Astrocyte (in vitro differentiated cells and primary cell): ENCODE data around the gene STK24. TPM values are rescaled to one million over a fixed set of nuclear protein-coding genes. Genes with fewer than 3 reads are reported as not detected.
A peak's percentile ranks its signal among the peaks of the same experiment; 100 is the strongest.

Experiments
- DNase-seq: peaks from one replicate; pipeline ENCODE4 v3.0.0-alpha.2; 2010; ENCODE audit warnings: low read depth
- FAIRE-seq: peaks from 2 replicates; lab custom pipeline; 2011; peaks lifted over from hg19 to GRCh38; lab: Jason Lieb, UNC
- H2AFZ ChIP-seq: 2 replicates; pipeline ENCODE4 v1.6.0; 2012; ENCODE audit warnings: low read depth, low read length, inconsistent platforms
- H3K27ac ChIP-seq: 2 replicates; pipeline ENCODE4 v1.5.1; 2011; ENCODE audit warnings: low read depth, low read length, inconsistent platforms
- H3K27me3 ChIP-seq: 2 replicates; pipeline ENCODE4 v1.6.0; 2011; ENCODE audit warnings: low read length, inconsistent platforms; ENCODE audit not compliant: insufficient read depth
- H3K36me3 ChIP-seq: 2 replicates; pipeline ENCODE4 v1.5.1; 2011; ENCODE audit warnings: low read length, inconsistent platforms; ENCODE audit not compliant: insufficient read depth
- H3K4me1 ChIP-seq: 2 replicates; pipeline ENCODE4 v1.5.1; 2011; ENCODE audit warnings: low read length, inconsistent platforms; ENCODE audit not compliant: insufficient read depth
- H3K4me2 ChIP-seq: 2 replicates; pipeline ENCODE4 v1.6.0; 2012; ENCODE audit warnings: low read length, inconsistent platforms
- H3K4me3 ChIP-seq: 2 replicates; pipeline ENCODE4 v1.5.1; 2011; ENCODE audit warnings: low read depth, mild to moderate bottlenecking, low read length, inconsistent platforms; ENCODE audit not compliant: insufficient read depth
- H3K79me2 ChIP-seq: 2 replicates; pipeline ENCODE4 v1.6.0; 2012; ENCODE audit warnings: mild to moderate bottlenecking, low read length, inconsistent platforms; ENCODE audit not compliant: insufficient read depth
- H3K9ac ChIP-seq: 2 replicates; pipeline ENCODE4 v1.6.0; 2012; ENCODE audit warnings: mild to moderate bottlenecking, low read length, inconsistent platforms
- H3K9me3 ChIP-seq: 2 replicates; pipeline ENCODE4 v1.5.1; 2012; ENCODE audit warnings: low read depth, mild to moderate bottlenecking, low read length, inconsistent platforms; ENCODE audit not compliant: insufficient read depth
- H4K20me1 ChIP-seq: 2 replicates; pipeline ENCODE4 v1.6.0; 2012; ENCODE audit warnings: low read length, inconsistent platforms; ENCODE audit not compliant: insufficient read depth
- H3K27ac Mint-ChIP-seq: one replicate; pipeline ENCODE4 v1.8.0; 2021; ENCODE audit warnings: mild to moderate bottlenecking, mixed read lengths; ENCODE audit not compliant: unreplicated experiment
- H3K27me3 Mint-ChIP-seq: one replicate; pipeline ENCODE4 v1.8.0; 2021; ENCODE audit warnings: low read depth, mixed read lengths; ENCODE audit not compliant: unreplicated experiment
- H3K36me3 Mint-ChIP-seq: one replicate; pipeline ENCODE4 v1.8.0; 2021; ENCODE audit warnings: low read depth, mixed read lengths; ENCODE audit not compliant: unreplicated experiment
- H3K4me1 Mint-ChIP-seq: one replicate; pipeline ENCODE4 v1.8.0; 2021; ENCODE audit warnings: low read depth, mixed read lengths; ENCODE audit not compliant: unreplicated experiment
- H3K4me3 Mint-ChIP-seq: one replicate; pipeline ENCODE4 v1.8.0; 2021; ENCODE audit warnings: mild to moderate bottlenecking, moderate library complexity, mixed read lengths; ENCODE audit not compliant: unreplicated experiment
- H3K9me3 Mint-ChIP-seq: one replicate; pipeline ENCODE4 v1.8.0; 2021; ENCODE audit warnings: mild to moderate bottlenecking, mixed read lengths; ENCODE audit not compliant: unreplicated experiment
- EZH2 ChIP-seq: IDR thresholded peaks from 2 replicates; pipeline ENCODE4 v1.6.1; 2012; ENCODE audit warnings: mild to moderate bottlenecking, low read length, inconsistent platforms; ENCODE audit not compliant: insufficient read depth
- total RNA-seq: library from RNA; stranded (reverse); gene quantifications from 2 replicates; pipeline ENCODE4 v1.2.1, GENCODE V29; 2021
- TF ChIP-seq, protein P1 (sequence below): IDR thresholded peaks from 2 replicates; pipeline ENCODE4 v1.5.1; 2011; ENCODE audit warnings: low read depth, mild to moderate bottlenecking, inconsistent platforms, low read length, moderate library complexity; ENCODE audit not compliant: insufficient read depth

STK24 gene
- total RNA-seq, 1 donor from 2014 or later = 96.1 TPM

DNA sequence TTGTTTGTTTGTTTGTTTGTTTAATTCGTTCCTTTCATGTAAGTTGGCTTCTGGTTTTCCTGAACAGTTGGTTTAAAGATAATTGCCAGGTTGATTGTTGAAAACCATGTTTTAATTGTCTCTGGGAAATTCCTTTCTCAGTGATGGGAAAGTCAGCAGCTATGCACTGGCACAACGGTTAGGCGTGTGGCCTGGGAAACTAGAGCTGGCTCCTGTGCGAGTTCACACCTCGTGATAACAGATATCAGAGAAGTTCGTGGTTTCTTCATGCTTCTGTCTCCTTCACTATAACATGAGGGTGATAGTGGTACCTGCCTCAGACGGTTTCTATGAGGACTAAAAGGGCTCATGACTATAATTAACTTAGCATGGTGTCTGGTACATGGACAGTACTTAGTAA lies 153.5 kb downstream of the STK24 start:
- Histone ChIP-seq H3K4me2 (no peak overlapping the region), H3K36me3 (peaks cover 21% of the 10 kb centered on the region), H3K27me3 (no peaks in the 10 kb centered on the region), H3K4me3 (no peak overlapping the region), H3K9ac (no peak overlapping the region), H3K79me2 (no peaks in the 10 kb centered on the region), H2AFZ (no peak overlapping the region), H3K9me3 (no peaks in the 10 kb centered on the region), H4K20me1 (peaks cover 5% of the 10 kb centered on the region), H3K27ac (no peak overlapping the region), H3K4me1 (peaks cover 1% of the 10 kb centered on the region)
- no peak for TF ChIP-seq EZH2
- TF ChIP-seq, protein P1, sequence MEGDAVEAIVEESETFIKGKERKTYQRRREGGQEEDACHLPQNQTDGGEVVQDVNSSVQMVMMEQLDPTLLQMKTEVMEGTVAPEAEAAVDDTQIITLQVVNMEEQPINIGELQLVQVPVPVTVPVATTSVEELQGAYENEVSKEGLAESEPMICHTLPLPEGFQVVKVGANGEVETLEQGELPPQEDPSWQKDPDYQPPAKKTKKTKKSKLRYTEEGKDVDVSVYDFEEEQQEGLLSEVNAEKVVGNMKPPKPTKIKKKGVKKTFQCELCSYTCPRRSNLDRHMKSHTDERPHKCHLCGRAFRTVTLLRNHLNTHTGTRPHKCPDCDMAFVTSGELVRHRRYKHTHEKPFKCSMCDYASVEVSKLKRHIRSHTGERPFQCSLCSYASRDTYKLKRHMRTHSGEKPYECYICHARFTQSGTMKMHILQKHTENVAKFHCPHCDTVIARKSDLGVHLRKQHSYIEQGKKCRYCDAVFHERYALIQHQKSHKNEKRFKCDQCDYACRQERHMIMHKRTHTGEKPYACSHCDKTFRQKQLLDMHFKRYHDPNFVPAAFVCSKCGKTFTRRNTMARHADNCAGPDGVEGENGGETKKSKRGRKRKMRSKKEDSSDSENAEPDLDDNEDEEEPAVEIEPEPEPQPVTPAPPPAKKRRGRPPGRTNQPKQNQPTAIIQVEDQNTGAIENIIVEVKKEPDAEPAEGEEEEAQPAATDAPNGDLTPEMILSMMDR = no peak
- Mint-ChIP-seq H3K27ac (no peak overlapping the region), H3K36me3 (peaks cover 45% of the 10 kb centered on the region), H3K4me1 (peaks cover 7% of the 10 kb centered on the region), H3K9me3 (peaks cover 2% of the 10 kb centered on the region), H3K4me3 (no peak overlapping the region), H3K27me3 (no peaks in the 10 kb centered on the region)
- FAIRE-seq = no peak
- no peak for DNase-seq

DNA sequence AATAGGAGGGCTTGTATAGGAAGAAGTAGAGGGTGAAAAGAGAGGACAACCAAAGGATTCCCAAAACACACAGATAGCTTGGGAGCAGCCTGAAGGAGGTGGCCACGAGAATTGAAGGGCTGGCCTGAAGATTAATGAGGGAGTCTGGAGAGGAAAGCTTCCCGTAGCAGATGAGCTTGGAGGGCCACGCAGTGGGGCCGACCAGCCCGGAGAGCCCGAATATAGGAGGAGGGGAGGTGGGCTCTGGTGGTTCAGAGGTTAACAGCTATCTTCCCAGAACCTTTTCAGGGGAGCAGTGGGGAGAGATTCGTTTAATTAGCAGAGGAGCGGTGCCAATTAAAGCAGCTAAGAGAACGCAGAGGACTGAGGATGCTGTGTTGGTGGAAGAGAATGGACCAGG lies 154.9 kb downstream of the STK24 start:
- H3K4me3 ChIP-seq = no peak overlapping the region
- Mint-ChIP-seq H3K27ac (peak overlapping the region; percentile 8), H3K27me3 (no peaks in the 10 kb centered on the region), H3K36me3 (peaks cover 46% of the 10 kb centered on the region), H3K4me1 (peaks cover 2% of the 10 kb centered on the region), H3K9me3 (peaks cover 3% of the 10 kb centered on the region), H3K4me3 (no peak overlapping the region)
- no peaks in the 10 kb centered on the region for H3K79me2 ChIP-seq
- peaks cover 3% of the 10 kb centered on the region for H3K9me3 ChIP-seq
- H2AFZ ChIP-seq = no peak overlapping the region
- DNase-seq (no peak), FAIRE-seq (no peak)
- no peak overlapping the region for H3K9ac ChIP-seq
- TF ChIP-seq, protein P1 = no peak
- no peak for TF ChIP-seq EZH2
- no peak overlapping the region for H3K27ac ChIP-seq
- no peaks in the 10 kb centered on the region for H3K4me1 ChIP-seq
- H4K20me1 ChIP-seq = peaks cover 2% of the 10 kb centered on the region
- H3K4me2 ChIP-seq = no peak overlapping the region
- H3K27me3 ChIP-seq = no peaks in the 10 kb centered on the region
- peaks cover 22% of the 10 kb centered on the region for H3K36me3 ChIP-seq

DNA sequence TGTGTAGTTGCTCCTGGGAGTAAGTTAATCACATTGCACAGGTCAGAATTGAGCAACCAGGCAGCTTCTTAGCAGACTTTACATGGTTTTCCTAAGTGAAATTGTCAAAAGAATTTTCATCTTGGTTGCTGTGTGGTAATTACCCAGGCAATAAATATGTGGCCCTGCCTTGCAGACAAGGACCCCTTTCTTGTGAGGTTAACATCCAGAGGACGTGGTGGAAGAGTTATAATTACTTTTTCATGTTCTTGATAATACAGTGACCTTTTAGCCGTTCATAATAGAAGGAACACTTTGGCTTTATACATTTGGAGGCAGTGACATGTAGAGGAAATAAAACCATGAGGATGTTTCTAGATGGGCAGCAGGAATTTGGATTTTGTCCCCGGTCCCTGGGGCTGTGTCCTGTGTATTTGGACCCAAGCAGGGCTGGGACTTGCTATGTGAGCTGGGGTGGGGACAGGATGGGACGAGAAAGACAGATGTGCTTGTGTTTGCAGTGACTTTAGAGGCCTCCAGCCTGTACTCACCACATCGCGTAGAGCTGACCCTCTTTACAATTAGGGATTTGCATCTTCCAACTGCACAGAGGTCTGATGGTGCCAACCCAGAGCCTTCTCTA lies 156.2 kb downstream of the STK24 start:
- H3K4me3 Mint-ChIP-seq = peak overlapping the region; percentile 10
- Histone ChIP-seq H4K20me1 (peaks cover 2% of the 10 kb centered on the region), H3K36me3 (peaks cover 28% of the 10 kb centered on the region), H3K4me2 (no peak overlapping the region), H3K4me3 (no peak overlapping the region), H3K27me3 (no peaks in the 10 kb centered on the region), H3K79me2 (no peaks in the 10 kb centered on the region), H3K4me1 (no peaks in the 10 kb centered on the region), H3K9ac (no peak overlapping the region), H3K9me3 (peaks cover 6% of the 10 kb centered on the region), H3K27ac (no peak overlapping the region), H2AFZ (no peak overlapping the region)
- peaks cover 5% of the 10 kb centered on the region for H3K9me3 Mint-ChIP-seq
- no peak for DNase-seq
- peaks cover 43% of the 10 kb centered on the region for H3K36me3 Mint-ChIP-seq
- H3K27ac Mint-ChIP-seq = no peak overlapping the region
- TF ChIP-seq, protein P1 = no peak
- TF ChIP-seq EZH2 = no peak
- peaks cover 2% of the 10 kb centered on the region for H3K4me1 Mint-ChIP-seq
- FAIRE-seq = no peak
- no peaks in the 10 kb centered on the region for H3K27me3 Mint-ChIP-seq
